GM21825 (cell line): Measurements from ENCODE around the gene COL27A1.

Experiments
- ATAC-seq: cut with Tn5 transposase; IDR thresholded peaks from one replicate; pipeline ENCODE4 v1.9.1; 2021; ENCODE audit warnings: mild to moderate bottlenecking, moderate library complexity; ENCODE audit not compliant: unreplicated experiment

The COL27A1 gene

GRCh38 chr9:114299286-114300152 is 144.2 kb downstream of the COL27A1 start:
- no peak for ATAC-seq

- ATAC-seq, result no peak
Observed at GRCh38 chr9:114300153-114300845, 145.0 kb downstream of the COL27A1 start.

DNA sequence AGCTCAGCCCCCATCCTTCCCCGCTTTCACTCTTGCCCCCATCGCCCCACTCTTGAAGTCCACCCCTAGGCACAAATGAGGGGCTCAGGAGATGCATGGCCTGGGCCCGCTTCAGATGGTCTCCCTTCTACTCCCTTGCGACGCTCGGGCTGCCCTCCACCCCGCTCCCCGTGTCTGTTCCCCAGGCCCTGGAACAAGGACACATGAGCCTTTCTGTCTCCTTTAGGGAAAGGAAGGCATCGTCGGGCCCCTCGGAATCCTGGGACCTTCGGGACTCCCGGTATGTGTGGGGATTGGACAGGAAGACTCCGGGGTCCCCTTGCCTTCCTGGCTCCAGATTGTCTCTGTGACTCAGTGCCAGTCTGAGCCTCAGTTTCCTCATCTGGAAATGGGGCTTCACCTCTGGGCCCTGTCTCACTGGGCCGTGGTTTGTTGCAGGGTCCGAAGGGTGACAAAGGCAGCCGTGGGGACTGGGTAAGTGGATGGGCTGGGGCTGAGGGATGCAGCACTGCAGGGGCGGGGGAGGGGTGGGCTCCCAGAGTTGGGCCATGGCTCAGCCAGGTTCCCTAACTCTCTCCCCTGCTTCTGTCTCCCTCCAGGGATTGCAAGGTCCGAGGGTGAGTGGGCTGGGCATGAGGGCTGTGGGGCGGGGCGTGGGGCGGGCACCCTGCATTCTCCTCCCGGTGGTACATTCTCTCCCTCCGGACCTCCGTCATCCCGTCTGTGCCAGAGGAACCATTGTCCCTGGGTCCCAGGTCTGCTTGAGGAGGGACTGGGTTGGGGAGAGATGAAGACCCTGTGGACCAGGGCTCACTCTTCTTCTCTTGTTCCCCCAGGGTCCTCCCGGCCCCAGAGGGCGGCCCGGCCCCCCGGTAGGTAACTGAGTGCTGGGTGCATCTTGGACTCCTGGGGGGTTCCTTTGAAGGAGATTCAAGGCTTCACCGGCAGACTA is 145.8 kb downstream of the COL27A1 start:
- no peak for ATAC-seq

GRCh38 chr9:114301798-114302565 is 146.6 kb downstream of the COL27A1 start:
- ATAC-seq, result no peak

- no peak for ATAC-seq
Observed at GRCh38 chr9:114302727-114303126, 147.4 kb downstream of the COL27A1 start.

DNA sequence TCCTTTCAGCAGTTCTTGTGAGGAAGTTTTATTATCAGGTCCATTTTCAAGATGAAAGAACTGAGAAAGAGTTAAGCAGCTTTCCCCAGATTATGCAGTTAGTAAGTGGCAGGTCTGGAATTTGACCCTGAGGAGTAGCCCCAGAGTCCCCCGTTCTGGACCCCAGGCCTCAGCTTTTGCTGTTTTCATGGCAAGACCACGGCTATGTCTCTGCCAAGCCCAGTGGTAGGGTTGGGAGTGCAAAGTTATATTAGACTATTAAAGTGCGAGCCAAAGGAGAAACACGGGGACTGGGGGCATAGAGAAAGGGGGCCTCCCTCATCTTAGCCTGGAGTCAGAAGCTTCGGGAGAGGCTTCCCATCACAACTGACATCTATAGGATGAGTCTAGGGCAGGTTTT is 148.2 kb downstream of the COL27A1 start:
- no peak for ATAC-seq

DNA sequence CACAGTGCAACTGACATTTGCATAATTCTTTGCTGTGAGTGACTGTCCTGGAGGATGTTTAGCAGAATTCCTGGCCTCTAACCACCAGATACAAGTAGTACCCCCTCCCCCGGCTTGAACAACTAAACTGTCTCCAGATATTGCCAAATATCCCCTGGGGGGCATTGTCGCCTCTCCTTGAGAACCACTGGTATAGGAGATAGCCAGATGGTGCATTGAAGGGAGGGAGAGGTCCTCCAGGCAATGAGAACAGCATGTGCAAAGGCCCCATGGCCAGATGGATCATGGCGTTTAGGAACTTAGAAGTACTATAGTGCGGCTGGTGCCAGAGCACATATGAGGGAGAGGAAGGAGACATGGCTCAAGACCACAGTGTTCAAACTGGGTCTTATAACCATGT is 148.6 kb downstream of the COL27A1 start:
- no peak for ATAC-seq

DNA sequence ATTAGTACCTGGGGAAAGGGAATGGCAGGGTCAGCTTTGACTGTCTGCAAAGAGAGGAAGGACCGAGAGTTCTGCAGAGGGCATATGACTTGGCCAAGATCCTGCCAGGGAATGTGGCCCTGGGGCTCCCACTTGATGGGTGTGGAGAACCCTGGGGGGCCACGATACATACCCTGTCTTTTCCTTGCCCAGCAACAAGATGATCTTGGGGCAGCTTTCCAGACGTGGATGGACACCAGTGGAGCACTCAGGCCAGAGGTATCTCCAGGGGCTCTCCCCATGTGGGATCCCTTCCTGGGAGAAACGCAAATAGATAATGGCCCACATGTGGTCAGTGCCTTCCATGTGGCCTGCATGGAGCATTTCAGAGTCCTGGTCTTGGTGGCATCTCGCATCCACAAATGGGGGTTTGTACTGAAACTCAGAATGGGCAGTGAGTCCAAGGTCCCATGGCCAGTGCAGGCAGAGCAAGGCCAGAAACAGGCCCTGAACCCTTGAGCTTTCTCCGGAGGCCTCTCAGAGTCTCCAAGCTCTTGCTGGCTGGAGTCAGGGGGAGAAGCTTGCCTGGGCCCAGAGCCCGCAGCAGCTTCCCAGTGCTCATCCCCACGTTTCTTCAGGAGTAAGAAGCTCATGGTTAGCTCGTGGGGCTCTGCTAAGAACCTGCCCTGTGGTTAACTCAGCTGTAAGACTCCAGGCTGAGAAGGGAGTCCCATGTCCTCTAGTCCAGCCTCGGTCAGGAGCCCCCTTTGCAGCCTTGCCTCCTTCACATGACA is 149.3 kb downstream of the COL27A1 start:
- ATAC-seq, result no peak

- ATAC-seq, result no peak
Observed at GRCh38 chr9:114307899-114308267, 152.5 kb downstream of the COL27A1 start.

GRCh38 chr9:114308361-114308950 is 153.1 kb downstream of the COL27A1 start:
- no peak for ATAC-seq

DNA sequence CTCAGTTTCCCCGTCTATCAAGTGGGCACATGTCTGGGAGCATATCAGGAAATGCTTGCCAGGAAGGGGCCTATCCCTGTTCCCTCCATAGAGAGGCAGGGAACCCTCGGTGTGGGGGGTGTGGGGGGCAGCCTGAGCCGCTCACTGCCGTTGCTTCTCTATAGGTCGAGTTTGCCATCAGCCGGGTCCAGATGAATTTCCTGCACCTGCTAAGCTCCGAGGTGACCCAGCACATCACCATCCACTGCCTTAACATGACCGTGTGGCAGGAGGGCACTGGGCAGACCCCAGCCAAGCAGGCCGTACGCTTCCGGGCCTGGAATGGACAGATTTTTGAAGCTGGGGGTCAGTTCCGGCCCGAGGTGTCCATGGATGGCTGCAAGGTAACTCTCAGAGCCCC is 153.8 kb downstream of the COL27A1 start:
- ATAC-seq, result no peak

DNA sequence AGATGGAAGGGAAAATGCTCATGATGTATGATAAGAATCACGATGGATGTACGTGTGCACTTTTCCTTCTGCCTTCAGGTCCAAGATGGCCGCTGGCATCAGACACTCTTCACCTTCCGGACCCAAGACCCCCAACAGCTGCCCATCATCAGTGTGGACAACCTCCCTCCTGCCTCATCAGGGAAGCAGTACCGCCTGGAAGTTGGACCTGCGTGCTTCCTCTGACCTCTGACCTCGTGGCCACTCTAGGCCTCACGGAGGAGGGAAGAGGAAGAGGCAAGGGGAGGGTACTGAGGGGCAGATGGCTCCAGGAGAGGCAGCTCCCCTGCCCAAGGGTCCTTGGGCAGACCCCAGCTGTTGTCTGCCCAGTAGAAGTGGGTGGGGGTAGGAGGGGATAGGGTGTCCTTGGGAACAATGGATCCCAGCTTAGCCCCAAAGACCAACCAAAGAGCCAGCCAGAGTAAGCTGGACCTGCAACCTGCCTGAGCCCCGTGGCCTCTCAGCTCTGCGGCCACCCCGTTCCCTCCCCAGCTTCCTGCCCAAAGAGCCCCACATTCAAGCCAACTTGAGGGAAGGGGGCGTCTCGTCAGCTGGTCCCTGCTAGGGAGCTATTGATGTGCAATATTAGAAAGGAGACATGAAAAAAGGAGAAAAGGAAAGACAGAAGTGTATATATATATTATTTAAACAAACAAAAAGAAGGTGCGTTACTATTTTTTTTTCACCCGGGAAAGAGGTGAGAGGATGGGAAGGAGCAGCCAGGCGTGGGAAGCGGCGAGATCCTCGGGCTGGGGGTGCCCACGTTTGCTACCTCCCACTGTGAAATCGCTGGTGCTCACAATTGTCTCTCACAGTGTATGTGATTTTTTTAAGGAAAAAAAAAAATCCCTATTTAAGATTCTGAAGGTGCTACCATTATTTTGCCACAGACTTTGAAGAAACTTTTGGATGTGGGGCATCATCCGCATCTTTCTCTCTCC is 155.4 kb downstream of the COL27A1 start:
- no peak for ATAC-seq

GRCh38 chr9:114311571-114312512 is 156.5 kb downstream of the COL27A1 start:
- ATAC-seq, result no peak

GRCh38 chr9:114312513-114312875 is 157.2 kb downstream of the COL27A1 start:
- ATAC-seq, result no peak

GRCh38 chr9:114313186-114313585 is 157.8 kb downstream of the COL27A1 start:
- ATAC-seq, result no peak

DNA sequence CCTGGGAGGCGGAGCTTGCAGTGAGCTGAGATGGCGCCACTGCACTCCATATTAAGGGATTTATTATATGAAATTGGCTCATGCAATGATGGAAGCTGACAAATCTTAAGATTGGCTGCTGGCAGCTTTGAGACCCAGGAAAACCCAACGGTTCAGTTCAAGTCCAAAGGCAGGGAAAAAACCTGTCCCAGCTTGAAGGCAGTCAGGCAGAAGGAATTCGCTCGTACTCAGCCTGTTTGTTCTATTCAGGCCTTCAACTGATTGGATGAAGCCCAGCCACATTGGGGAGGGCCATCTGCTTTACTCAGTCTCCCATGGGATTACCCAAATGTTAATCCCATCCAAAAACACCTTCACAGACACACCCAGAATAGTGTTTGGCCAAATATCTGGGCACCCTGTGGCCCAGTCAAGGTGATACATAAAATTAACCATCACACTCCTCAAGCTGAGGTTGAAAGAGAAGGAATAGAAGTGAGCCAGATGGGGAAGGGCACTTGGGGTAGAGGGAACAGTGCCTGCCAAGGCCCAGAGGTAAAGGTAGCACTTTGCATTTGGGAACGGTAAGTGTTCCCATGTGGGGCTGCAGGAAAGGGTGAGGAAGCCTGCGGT is 159.0 kb downstream of the COL27A1 start:
- no peak for ATAC-seq
